HFFc6 (cell line): ENCODE data around the gene CCDC92. TPM values are rescaled to one million over a fixed set of nuclear protein-coding genes. Genes with fewer than 3 reads are reported as not detected.

Source experiments
- DNase-seq: peaks from one replicate; pipeline ENCODE4 v3.0.0-alpha.2; 2018
- H3K27ac Mint-ChIP-seq: 2 replicates; pipeline ENCODE4 v1.8.0; 2020; ENCODE audit warnings: mild to moderate bottlenecking, mixed read lengths
- H3K27me3 Mint-ChIP-seq: 2 replicates; pipeline ENCODE4 v1.8.0; 2021; ENCODE audit warnings: mild to moderate bottlenecking, moderate library complexity, mixed read lengths; ENCODE audit not compliant: insufficient read depth
- H3K36me3 Mint-ChIP-seq: 2 replicates; pipeline ENCODE4 v1.8.0; 2021; ENCODE audit warnings: low read depth, mixed read lengths
- H3K4me1 Mint-ChIP-seq: 2 replicates; pipeline ENCODE4 v1.8.0; 2020; ENCODE audit warnings: low read depth, mixed read lengths
- H3K4me3 Mint-ChIP-seq: 2 replicates; pipeline ENCODE4 v1.8.0; 2020; ENCODE audit warnings: mild to moderate bottlenecking, moderate library complexity, mixed read lengths
- H3K9me3 Mint-ChIP-seq: 2 replicates; pipeline ENCODE4 v1.8.0; 2020; ENCODE audit warnings: mild to moderate bottlenecking, mixed read lengths
- total RNA-seq, 6 experiments: library from RNA; stranded (reverse); fragmentation: NEBNext Ultra II Directional; extraction: Animal tissue kit (Norgen Biotek cat#: 25700); gene quantifications; 2 replicates in 1 of 6; 3 replicates in 5 of 6; pipeline ENCODE4 v1.2.3, GENCODE V29; 2021
- TF ChIP-seq, protein P1 (sequence below): fragments of 200-600 bp; sonication (generic); IDR thresholded peaks from 2 replicates; pipeline ENCODE4 v1.5.0; 2021; ENCODE audit warnings: antibody characterized with exemption, mild to moderate bottlenecking

Gene CCDC92
- total RNA-seq, 6 experiments from 2014 or later, result 48.3 to 55.1 (median 51.6) TPM

DNA sequence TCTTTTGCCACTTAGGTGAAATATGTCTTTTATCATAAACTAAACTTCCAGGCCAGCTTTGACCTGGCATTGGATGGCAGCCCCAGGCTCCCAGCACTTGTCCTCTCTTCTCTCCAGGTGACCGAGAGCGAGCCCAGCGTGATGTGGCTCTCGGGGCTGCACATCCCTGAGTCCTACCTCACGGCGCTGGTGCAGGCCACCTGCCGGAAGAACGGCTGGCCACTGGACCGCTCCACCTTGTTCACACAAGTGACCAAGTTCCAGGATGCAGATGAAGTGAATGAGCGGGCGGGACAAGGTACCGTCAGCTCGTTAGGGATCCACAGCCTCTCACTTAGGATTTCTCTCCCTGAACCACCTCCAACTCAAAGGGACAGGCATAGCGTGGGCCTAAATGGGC, 39.4 kb downstream of the CCDC92 start:
- Mint-ChIP-seq H3K9me3 (no peaks in the 10 kb centered on the region), H3K27ac (no peak overlapping the region), H3K27me3 (peaks cover 12% of the 10 kb centered on the region), H3K4me1 (peaks cover 6% of the 10 kb centered on the region), H3K4me3 (no peak overlapping the region), H3K36me3 (peaks cover 13% of the 10 kb centered on the region)
- TF ChIP-seq, protein P1, sequence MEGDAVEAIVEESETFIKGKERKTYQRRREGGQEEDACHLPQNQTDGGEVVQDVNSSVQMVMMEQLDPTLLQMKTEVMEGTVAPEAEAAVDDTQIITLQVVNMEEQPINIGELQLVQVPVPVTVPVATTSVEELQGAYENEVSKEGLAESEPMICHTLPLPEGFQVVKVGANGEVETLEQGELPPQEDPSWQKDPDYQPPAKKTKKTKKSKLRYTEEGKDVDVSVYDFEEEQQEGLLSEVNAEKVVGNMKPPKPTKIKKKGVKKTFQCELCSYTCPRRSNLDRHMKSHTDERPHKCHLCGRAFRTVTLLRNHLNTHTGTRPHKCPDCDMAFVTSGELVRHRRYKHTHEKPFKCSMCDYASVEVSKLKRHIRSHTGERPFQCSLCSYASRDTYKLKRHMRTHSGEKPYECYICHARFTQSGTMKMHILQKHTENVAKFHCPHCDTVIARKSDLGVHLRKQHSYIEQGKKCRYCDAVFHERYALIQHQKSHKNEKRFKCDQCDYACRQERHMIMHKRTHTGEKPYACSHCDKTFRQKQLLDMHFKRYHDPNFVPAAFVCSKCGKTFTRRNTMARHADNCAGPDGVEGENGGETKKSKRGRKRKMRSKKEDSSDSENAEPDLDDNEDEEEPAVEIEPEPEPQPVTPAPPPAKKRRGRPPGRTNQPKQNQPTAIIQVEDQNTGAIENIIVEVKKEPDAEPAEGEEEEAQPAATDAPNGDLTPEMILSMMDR, result no peak
- DNase-seq, result no peak

DNA sequence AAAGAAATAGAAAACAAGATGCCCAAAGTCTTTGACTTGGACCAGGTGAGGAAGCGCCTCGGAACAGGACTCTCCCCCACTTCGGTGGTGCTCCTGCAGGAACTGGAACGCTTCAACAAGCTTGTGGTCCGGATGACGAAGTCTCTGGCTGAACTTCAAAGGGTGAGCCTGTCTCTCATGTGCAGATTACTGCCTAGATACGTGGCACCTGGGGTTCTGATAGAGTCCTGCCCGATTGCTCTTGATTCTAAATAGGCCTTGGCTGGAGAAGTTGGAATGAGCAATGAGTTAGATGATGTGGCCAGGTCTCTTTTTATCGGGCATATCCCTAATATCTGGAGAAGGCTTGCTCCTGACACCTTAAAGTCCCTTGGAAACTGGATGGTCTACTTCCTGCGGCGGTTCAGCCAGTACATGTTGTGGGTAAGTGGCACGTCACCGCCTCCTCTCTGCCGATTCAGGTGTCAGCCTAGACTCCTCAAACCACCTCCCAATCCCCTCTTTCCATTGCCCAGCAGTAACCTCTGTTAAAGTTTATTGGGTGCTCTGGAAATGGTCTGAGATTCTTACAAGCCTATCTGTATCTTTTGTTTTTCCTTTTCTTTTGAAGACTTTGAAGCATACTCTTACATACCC, 40.8 kb downstream of the CCDC92 start:
- TF ChIP-seq, protein P1, result no peak
- Mint-ChIP-seq H3K4me1 (no peaks in the 10 kb centered on the region), H3K27me3 (peaks cover 17% of the 10 kb centered on the region), H3K27ac (no peak overlapping the region), H3K9me3 (no peaks in the 10 kb centered on the region), H3K36me3 (peaks cover 7% of the 10 kb centered on the region), H3K4me3 (no peak overlapping the region)
- DNase-seq, result no peak

DNA sequence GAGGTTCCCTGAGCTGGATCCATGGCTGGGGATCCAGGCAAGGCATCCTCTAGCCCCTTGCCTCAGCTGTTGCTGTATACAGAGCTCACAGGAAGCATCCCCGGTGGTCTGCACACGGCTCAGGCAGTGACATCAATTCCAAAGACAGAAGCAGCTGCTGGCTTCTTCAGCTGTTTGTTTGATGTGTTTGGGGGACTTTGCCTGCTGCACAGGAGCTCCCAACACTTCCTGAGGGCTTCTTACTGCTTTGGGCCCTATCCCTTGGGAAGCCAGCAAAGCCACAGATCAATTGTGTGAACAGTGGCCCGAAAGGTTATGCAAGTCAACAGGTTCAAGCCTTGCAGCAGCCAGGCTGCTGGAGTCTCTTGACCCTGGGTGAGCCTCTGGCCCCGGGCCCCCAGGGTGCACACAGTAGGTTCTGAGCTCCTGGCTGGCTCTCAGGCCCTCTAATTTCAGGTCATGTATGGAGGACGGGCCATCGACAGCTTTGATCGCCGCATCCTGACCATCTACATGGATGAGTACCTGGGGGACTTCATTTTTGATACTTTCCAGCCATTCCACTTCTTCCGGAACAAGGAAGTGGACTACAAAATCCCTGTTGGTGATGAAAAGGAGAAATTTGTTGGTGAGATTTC, 42.6 kb downstream of the CCDC92 start:
- Mint-ChIP-seq H3K27me3 (peaks cover 13% of the 10 kb centered on the region), H3K9me3 (no peaks in the 10 kb centered on the region), H3K36me3 (no peaks in the 10 kb centered on the region), H3K27ac (no peak overlapping the region), H3K4me1 (no peaks in the 10 kb centered on the region), H3K4me3 (no peak overlapping the region)
- no peak for DNase-seq
- TF ChIP-seq, protein P1, result no peak

DNA sequence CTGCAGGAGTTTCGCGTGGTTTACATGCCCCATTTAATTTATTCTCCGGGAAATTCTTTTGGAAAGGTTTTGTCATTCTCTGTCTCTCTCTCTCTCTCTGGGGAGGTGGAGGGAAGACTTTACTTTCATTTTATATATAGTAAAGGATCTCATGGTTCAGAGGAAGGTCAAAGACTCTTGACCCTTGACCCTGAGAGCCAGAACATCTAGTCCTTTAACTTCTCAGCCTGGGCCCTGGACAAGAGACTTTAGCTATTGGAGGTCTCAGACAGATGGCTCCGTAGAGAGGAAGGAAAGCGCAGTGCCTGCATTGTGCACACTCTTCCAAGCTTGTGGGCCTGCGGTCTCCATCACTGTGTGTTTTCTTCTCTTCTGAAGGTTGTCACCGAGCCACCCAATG, 43.7 kb downstream of the CCDC92 start:
- no peak for DNase-seq
- no peak overlapping the region for H3K4me3 Mint-ChIP-seq
- TF ChIP-seq, protein P1, result no peak
- no peaks in the 10 kb centered on the region for H3K36me3 Mint-ChIP-seq
- peaks cover 16% of the 10 kb centered on the region for H3K27me3 Mint-ChIP-seq
- no peaks in the 10 kb centered on the region for H3K4me1 Mint-ChIP-seq
- H3K27ac Mint-ChIP-seq, result no peak overlapping the region
- H3K9me3 Mint-ChIP-seq, result no peaks in the 10 kb centered on the region

DNA sequence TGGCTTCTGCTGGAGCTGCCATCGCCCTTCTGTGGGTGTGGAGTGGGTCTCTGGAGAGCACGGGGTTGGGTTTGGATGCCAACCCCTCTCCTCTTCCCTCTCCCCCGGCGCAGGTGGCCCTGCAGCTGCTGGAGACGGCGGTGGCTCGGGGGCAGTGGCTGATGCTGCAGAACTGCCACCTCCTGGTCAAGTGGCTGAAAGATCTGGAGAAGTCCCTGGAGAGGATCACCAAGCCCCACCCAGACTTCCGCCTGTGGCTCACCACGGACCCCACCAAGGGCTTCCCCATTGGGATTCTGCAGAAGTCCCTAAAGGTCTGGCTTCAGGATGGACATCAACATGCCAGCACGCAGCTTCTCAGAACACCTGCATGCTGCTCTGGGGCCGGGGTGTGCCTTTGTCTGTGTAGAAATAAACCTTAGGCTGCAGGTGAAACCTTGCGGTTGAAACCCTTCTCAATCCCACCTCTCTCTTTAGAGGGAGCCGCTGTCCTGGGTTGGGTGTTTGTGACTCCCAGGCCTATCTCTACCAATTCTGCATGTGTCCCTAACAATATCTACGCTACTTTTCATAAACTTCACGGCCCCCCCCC, 44.3 kb downstream of the CCDC92 start:
- no peak for DNase-seq
- TF ChIP-seq, protein P1, result no peak
- Mint-ChIP-seq H3K4me1 (no peaks in the 10 kb centered on the region), H3K27ac (no peak overlapping the region), H3K4me3 (no peak overlapping the region), H3K27me3 (peaks cover 15% of the 10 kb centered on the region), H3K36me3 (no peaks in the 10 kb centered on the region), H3K9me3 (no peaks in the 10 kb centered on the region)
